C1 segment of cervical spinal cord (tissue), 14 donors: ENCODE measurements around the gene RIMS4.

Experiments used
- DNase-seq, 14 donors: peaks; one replicate each; lab custom pipeline; 2025; lab: John Stamatoyannopoulos, UW

Gene RIMS4

DNA sequence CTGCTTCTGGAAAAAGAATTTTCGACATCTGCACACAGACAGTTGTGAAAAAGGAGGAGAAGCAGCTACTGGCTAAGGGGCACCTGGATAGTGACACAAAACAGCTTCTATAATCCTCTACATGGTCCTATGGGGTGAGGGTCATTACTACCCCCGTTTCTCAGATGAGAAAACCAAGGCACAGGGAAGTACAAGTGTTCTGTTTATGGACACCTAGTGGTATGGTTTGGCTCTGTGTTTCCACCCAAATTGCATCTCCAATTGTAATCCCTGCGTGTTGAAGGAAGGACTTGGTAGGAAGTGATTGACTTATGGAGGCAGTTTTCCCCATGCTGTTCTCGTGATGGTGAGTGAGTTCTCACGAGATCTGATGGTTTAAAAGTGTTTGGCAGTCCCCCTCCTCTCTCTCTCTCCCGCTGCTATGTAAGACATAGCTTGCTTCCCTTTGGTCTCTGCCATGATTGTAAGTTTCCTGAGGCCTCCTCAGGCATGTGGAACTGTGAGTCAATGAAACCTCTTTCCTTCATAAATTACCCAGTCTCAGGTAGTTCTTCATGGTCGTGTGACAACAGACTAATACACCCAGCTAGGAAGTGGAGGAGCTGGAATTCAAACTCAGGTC is 67.2 kb downstream of the RIMS4 start:
- DNase-seq, result no peak

DNA sequence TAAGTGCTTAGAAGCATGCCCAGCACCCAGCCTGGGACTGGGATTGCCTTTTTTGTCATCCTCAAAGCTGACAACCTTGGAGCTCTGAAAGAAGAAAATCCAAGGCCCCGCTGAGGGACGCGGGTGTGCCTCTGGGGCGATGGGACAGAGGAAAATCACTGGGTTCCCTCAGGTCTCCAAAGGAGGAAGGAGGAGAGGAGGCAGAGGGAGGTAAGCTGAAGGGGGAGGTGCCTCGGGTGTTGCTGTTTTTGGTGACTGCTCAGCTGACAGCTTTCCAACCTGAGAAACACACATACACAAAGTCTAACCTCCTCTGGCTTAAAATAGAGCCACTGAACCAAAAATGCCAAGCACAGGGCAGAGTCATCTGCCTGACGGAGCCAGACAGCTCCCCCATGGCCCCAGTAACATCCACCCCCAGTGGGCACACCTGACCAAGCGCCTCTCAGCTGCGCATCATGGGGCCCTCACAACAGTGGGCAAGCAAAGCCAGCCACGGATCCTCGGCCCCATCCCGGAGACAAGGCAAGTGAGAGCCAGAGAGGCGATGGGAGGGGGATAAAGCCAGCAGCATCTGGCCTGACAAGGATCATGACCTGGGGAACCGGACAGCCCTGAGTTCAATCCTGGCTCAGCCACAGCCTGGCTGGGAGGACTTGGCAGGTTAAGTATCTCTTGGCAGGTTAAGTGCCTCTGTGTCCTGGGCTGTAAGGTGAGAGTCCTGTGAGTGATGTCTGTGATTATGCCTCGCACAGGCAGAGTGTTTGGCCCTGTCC is 67.9 kb downstream of the RIMS4 start:
- no peak for DNase-seq

DNA sequence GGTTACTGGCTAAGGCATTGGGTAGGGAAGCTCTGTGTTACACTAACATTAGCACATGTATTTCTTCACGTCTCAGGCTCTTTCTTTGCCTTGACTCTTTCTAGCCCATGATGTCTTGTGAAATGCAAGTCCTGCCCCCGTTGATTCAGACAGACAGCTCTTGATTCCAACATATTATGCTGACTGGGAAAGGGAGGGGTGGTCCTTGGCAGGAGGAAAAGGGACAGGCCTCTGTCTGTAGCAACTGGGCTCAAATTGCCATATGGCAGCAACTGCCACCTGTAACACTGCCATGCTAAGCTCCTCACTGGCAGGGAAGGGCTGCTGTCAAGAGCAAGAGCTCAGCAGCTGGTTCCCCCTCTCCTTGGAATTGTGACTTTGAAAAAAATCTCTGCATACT is 70.4 kb downstream of the RIMS4 start:
- DNase-seq, result no peak

DNA sequence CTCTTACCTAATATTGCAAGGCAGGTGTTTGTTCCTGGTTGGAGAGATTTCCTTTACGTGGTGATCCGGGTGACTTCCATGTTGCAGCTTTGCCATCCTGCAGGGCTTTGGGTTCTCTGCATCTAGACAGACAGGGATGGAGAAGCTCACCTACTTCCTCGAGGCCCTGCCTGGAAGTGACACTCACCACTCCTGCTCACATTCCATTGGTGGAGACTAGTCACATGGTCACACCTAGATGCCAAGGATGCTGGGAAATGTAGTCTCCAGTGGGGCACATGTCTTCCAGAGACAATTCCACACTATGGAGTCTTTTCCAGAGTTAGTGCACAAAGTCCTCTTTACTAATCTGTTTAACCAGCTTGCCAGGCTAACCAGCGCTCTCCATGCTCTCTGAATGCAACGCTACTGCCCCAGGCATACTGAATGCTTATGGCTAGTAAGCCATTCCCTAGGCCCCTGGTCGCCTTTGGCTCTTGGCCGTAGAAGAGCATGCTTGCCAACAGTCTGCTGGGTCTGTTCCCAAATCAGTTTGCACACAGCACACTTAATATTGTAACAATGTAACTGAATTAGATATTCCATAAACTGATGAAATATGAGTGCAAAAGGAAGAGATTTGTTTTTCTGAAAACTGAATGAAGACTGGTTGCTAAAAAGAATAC is 71.4 kb downstream of the RIMS4 start:
- peak in 11 of 14 donors; percentile 20 to 76 (median 34) for DNase-seq

DNA sequence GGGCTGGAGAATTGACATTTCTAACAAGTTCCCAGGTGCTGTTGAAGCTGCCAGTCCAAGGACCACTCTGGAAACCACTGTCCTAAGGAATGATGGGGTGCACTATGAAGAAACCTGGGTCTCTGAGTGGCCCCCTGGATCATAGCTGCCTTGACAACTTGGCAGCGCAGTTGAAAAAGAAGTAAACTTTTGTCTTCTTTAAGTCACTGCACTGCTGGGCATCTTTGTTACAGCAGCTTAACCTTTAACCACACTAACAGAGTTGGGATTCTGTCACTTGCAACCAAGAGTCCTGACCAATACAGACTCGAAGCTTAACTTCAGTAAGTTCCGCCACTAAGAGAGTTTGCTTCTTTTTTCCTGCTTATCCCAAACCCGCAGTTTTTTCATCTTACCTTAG is 73.2 kb downstream of the RIMS4 start:
- DNase-seq, result no peak

DNA sequence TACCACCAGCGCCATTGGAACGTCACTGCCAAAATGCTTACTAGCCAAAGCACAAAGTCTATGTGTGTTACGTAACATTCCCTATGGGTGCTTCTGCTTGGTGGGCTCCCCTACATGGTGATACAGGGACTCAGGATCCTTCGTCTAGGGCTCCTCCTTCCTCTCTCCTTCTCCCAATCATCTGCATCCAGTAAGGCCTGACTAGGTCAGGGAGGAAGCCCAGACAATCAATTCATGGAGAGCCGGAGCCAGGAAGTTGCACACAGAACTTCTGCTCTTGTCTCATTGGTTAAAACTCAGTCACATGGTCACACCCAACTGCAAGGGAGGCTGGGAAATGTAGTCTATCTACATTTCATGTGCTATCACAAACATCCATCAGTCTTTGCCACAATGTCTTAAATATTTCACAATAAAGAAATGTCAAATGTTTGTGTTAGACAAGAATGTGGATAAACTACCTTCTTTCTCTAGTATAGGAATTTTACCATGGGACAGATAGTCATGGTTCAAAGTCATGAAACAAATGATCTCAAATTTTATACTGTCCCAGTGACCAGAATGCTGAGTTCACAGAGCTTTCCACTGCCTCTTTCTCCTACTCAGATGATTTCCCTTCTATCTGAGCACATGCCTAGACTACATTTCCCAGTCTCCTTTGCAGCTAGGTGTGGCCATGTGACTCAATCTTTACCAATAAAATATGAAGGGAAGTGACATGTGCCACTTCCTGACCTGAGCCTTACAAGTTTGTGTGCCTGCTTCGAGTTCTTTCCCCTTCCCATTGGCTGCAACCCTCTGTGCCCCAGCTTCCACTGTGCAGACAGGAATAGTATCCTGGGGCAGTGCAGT is 74.0 kb downstream of the RIMS4 start:
- peak in 11 of 14 donors; percentile 9 to 61 (median 46) for DNase-seq

DNA sequence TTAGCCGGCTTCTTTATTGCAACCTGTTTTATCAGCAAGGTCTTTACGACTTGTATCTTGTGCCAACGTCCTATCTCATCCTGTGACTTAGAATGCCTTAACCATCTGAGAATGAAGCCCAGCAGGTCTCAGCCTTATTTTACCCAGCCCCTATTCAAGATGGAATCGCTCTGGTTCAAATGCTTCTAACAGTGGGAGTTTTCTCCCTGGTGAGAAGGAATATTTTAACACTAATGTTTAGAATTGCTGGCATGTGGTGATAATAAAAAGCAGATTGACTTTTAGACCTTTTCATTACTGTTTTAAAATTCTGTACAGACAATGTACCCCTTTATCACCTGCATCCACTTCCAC is 74.6 kb downstream of the RIMS4 start:
- no peak for DNase-seq

DNA sequence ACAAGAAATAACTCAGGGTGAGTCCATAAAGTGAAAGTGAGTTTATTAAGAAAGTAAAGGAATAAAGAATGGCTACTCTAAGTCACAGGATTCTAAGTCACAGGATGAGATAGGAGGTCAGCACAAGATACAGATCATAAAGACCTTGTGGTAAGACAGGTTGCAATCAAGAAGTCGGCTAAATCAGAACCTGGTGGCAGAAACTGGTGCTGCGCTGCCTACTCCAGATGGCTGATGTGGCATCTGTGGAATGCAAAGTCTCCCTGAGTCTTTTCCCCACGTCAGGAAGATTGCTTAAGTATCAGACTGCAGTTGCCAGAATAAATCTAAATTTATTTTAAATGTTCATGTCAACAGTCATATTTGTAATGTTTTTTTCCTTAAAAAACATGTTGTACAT is 75.4 kb downstream of the RIMS4 start:
- no peak for DNase-seq

DNA sequence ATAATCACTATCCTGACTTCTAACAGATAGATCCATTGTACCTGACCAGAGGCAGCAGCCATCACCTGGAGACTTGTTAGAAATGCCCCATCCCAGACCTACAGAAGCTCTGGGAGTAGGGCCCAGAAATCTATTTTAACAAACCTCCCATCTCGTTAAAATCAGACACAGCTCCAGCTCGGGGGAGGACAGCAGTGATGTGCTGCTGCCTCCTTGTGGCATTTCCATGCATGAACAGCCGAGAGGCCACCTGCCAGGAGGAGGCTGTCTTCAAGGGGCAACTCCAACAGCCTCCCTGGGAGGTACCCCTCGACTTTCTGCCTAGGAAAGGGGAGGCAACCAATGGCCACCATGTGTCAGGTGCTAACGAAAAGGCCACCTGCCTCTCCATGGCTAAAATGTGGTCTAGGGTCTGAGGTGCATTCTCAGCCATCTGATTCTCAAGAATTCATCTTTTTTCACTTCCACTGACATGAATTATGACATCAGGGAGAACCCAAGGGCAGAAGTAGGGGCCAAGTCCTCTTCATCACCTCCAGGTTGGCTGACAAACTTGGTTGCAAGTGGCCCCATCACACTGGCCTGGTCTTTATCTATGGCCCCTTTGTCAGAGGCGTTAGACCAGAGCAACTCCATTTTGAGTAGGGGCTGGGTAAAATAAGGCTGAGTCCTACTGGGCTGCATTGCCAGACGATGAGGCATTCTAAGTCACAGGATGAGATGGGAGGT is 76.8 kb downstream of the RIMS4 start:
- peak in 10 of 14 donors; percentile 11 to 67 (median 49) for DNase-seq

DNA sequence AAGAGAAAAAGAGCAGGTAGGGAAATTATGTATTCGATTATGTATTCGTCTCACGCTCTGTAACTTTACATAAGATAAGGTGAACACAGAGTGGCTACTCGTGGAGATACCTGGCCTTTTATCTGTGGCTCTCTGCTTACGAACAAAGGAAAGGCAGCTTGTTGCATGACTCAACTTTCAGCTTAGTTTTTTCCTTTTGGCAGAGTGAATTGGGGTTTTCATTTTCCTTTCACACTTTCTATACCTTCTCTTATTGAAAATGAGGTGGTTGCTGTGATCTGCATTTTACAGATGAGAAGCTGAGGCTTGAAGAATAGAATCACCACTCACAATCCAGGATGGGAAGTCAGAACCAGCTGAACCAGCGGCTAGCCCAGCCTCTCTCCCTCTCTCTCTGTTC is 78.0 kb downstream of the RIMS4 start:
- DNase-seq, result no peak

DNA sequence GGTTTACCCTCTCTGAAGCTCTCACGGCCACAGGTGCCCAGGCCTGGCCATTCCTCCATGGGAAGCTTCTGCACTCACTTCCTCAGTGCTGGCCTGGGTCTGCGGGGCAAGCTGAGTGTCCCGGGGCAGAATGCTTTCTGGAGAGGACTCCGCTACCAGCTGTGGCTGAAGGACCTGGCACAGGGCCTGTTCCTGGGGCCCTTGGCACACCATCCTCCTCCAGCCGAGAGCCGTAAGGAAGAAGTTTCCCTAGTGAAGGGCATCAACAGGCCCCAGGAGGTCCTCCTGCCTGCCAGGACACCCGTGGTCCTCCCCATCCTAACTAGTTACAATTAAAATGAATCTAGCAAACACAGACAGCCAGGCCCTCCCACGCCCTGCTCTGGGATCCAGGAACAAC is 78.7 kb downstream of the RIMS4 start:
- DNase-seq, result no peak

DNA sequence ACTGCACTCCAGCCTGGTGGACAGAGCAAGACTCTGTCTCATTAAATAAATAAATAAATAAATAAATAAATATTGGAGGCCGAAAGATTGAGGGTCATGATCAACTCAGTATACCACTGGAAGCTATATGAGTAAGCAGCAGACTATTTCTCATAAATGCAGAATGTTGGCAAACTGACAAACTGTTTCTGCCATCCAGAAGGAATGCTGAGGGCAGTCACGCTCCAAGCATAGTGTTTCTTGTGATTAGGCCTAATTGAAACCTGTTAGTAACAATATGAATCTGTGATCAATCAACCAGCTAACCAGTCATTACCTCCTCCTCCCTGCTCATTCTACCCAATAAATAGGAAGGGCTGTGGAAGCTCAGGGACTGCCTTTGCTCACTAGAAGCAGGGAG is 79.9 kb downstream of the RIMS4 start:
- DNase-seq, result no peak

DNA sequence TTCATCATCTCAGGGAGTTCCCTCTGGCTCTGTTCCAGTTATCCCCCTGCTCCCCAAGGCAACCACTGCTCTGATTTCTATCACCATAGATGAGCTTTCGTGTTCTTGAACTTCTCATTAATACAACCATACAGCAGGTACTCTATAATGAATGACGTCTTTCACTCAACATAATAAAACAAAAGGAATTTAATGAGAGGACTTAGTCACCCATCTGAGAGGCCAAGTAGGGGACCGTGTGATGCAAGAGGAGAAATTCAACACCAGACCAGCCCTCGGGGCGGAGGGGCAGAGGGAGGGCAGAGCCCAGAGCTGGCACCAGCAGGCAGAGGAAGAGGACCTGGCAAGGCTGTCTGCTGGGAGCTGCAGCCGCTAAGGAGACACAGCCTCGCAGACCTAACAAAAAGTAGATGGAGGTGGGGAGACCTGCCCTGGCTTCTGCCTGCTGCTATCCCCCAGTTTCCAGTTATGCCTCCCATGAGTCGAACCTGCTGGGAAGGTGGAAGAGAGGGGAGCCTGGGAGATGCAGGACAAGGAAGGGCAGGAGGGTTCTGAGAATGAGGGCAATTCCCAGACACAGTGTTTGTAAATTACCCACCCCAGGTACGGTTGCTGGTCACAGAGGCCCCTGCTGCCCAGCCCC is 81.4 kb downstream of the RIMS4 start:
- peak in 6 of 14 donors; percentile 8 to 58 (median 12) for DNase-seq

DNA sequence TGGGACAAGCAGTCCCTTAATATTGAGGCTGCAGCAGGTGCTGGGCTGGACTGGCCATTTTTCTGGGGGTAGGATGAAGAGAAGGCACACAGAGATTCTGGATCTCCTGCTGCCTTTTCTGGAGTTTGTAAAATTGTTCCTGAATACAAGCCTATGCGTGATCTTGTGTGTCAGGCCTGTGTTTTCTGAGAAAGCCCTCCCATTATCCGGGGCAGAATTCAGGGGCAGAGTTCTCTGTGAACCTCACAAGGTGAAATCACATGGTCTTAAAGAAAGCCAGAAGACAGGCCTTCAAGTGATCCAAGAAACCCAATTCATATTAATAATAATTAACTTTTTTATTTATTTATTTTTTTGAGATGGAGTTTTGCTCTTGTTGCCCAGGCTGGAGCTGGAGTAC is 82.7 kb downstream of the RIMS4 start:
- no peak for DNase-seq

DNA sequence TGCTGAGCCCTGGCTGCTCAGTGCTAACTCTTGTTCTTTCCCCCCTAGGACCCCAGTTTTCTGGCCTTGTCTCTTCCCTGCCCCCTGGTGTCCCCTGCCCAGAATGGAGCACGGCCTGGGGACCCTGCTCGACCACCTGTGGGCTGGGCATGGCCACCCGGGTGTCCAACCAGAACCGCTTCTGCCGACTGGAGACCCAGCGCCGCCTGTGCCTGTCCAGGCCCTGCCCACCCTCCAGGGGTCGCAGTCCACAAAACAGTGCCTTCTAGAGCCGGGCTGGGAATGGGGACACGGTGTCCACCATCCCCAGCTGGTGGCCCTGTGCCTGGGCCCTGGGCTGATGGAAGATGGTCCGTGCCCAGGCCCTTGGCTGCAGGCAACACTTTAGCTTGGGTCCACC is 83.3 kb downstream of the RIMS4 start:
- DNase-seq, result no peak

DNA sequence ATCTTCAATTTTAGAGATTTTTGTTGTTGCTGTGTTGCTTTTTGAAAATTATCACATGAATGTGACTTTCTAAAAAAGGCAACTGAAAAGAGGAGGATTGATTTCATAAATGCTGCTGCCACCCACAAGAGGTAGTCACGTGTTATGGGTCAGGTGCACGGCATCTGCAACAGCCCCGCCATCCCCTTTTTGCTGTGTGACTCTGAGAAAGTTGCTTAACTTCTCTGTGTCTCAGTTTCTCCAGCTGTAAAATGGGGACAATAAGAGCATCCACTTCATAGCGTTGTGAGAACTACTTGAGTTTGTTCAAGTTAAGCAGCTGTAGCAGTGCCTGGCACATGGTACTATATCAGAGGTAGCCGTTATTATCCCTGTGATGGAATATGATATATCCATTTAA is 84.5 kb downstream of the RIMS4 start:
- no peak for DNase-seq

DNA sequence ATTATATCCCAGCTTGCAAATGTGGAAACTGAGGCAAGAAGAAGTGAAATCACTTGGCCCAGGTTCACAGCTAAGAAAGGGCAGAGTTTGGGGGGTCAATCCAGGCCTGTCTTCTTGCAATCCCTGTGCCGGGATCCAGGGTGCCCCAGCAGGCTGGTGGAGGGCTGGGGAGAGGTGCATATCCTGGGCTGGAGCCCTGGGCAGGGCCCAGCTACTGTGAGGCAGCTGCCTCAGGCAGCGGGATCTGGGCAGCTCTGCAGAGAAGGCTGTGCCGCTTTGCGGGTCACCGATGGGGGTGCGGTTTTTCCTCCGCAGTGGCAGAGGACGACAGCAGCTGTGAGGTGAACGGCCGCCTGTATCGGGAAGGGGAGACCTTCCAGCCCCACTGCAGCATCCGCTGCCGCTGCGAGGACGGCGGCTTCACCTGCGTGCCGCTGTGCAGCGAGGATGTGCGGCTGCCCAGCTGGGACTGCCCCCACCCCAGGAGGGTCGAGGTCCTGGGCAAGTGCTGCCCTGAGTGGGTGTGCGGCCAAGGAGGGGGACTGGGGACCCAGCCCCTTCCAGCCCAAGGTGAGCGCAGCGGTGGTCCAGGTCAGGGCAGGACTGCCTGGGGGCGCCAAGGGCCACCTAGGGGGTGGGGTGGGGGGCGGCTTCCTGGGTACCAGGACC is 85.8 kb downstream of the RIMS4 start:
- no peak for DNase-seq

DNA sequence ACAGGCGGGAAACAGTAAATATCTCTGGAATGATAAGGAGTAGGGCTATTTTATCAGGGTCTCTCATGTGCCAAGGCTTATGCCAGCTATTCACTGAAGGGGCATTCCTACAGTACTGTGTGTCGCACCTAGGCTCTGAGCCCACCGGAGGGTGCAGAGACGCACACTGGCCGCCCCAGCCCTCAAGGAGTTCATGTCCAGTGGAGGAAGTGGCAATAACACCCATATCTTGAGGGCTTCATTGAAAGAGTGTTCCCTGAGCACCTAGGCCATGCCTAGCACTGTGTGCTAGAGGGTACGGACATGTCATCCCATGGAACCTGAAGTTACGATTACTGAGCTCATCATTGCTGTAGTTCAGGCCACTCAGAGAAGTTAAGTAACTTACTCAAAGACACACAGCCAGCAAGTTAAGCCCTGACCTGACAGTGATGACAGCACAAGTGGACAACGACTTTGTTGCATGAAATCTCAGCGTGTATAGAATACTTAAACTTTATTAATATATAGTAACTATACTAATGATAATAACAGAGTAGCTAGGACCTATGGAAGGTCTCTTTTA is 86.5 kb downstream of the RIMS4 start:
- DNase-seq, result no peak

DNA sequence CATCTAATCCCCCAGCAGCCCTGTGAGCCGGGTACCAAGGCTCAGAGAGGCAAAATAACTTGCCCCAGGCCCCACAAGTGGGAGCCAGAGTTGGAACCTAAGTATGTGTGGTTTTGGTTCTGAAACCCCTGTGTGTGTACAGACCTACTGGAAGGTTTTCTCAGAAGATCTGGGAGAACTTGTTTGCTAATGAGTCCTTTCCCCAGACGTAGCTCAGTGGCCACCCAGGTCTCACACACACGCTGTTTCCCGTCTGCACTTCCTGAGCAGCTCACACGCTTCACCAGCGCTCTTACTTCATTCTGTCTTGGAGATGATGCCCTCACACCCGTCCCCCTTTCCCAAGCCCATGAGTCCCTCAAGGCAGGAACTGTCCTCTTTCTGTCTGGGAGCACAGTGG is 87.0 kb downstream of the RIMS4 start:
- no peak for DNase-seq

DNA sequence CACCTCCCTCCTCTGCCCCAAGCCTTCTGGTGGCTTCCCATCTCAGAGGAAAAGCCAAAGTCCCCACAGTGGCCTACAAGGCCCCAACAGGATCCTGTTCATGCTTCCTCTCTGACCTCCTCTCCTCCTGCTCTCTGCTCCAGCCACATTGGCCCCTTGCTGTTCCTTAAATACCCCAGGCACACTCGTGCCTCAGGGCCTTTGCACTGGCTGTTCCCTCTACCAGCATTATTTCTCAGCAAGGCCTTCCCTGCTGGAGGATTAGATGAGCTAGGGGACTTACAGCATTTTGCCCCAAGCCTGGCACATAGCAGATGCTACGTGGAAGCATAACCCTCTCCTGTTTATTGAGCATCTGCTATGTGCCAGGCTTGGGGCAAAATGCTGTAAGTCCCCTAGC is 87.4 kb downstream of the RIMS4 start:
- no peak for DNase-seq
